ENCODE results near the gene ZMYND19.
"Not testable (repeated sequence)": the region's sequence is repeated elsewhere in the genome, so short reads cannot be mapped to it uniquely, and the experiment has no call there.

The ZMYND19 gene

DNA sequence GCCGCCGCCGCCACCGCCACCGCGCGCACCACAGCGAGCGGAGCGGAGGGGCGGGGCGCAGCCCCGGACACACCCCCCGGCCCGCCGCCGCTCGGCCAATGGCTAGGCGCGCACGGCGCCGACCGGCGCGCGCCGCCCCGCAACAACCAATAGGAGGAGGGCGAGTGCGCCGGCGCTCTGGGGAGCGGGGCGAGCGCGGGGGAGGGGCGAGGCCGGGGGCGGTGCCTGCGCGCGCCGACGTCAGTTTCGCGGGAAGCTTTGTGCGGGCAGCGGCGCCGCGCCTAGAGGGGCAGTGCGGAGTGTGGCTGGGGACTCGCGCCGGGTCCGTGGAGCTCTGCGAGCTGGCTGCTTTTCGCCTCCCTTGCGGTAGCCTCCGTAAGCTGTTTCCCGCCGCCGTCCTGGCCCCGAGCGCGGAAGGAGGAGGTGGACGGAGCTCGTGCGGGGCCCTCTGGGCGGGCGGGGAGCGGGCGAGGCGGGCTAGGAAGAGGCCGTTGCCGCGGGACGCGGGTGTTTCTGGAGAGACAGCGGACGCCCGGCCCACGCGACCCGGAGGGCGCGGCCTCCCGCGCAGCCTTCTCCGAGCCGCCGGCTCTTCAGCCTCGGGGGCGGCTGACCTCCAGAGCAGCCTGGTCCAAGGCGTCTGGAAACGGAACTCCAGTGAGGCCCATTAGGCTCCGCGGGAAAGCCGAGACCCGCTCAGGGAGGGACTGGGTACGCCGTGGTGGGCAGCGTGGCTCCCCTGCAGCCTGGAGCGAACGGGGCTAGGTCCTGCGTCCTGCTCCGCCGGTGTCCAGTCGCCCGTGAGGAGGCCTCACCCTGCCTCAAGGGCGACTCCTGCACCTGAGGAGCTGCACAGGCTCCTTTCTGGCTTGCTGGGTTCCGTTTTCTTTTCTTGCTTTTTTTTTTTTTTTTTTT lies at the start of gene ZMYND19:
ZMYND19 (minus strand) TSS at position 44 of the 915 bp plus-strand sequence. CDS start 249 bp downstream, outside the sequence.
- DNase-seq, result peak; percentile 91

DNA sequence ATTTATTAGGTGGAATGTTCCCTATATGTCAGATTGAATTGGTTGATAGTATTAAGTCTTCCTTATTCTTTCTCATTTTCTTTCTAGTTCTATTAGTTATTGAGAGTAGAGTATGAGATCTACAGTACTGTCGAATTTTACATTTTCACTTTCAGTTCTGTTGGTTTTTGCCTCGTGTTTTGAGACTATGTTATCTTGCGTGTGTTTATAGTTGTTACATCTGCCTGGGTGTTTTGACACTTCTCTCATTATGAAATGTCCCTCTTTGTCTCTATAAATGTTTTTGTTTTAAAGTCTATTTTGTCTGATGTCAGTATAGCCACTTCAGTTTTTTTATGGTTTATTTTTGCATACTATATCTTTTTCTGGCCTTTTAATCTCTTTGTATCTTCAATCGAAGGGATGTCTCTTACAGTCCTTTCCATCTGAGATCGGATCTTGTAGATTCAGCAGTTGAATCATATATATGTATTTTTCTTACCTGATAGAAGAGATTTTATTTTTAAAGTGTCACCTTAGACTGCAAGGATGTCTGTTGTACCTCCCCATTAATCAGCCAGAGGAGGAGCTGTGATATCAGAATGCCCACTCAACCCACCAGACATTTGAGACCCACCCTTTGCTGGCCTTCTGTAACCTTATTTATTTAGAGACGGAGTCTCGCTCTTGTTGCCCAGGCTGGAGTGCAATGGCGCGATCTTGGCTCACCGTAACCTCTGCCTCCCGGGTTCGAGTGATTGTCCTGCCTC lies 49.2 kb upstream of the ZMYND19 start:
- peak; percentile 39 for DNase-seq

DNA sequence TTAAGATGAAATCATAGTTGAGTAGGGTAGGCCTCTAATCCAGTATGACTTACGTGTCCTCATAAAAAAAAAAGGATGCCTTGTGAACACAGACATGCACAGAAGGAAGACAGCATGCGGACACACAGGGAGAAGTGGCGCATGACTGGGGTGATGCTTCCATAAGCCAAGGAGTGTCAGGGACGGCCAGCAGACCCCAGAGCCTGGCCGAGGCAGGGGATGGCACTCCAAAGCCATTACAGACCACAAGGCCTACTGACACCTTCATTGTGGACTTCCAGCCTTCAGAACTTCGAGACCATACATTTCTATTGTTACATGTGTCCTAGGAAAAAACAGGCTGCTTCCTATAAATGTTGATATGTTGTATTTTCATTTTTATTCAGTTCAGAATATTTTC lies 48.4 kb upstream of the ZMYND19 start:
- no peak for DNase-seq

DNA sequence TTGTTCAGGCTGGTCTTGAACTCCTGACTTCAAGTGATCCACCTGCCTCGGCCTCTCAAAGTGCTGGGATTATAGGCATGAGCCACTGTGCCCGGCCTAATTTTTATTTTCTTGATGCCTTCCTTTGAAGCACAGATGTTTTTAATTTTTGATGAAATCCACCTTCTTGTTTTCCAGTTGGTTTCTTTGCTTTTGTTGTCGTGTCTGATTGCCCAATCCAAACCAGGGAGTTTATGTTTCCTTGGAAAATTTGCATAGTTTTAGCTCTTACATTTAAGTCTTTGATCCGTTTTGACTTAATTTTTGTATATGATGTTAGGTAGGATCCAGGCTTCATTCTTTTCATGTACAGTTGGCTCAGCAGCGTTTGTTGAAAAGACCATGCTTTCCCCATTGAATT lies 43.7 kb upstream of the ZMYND19 start:
- DNase-seq, result no peak

DNA sequence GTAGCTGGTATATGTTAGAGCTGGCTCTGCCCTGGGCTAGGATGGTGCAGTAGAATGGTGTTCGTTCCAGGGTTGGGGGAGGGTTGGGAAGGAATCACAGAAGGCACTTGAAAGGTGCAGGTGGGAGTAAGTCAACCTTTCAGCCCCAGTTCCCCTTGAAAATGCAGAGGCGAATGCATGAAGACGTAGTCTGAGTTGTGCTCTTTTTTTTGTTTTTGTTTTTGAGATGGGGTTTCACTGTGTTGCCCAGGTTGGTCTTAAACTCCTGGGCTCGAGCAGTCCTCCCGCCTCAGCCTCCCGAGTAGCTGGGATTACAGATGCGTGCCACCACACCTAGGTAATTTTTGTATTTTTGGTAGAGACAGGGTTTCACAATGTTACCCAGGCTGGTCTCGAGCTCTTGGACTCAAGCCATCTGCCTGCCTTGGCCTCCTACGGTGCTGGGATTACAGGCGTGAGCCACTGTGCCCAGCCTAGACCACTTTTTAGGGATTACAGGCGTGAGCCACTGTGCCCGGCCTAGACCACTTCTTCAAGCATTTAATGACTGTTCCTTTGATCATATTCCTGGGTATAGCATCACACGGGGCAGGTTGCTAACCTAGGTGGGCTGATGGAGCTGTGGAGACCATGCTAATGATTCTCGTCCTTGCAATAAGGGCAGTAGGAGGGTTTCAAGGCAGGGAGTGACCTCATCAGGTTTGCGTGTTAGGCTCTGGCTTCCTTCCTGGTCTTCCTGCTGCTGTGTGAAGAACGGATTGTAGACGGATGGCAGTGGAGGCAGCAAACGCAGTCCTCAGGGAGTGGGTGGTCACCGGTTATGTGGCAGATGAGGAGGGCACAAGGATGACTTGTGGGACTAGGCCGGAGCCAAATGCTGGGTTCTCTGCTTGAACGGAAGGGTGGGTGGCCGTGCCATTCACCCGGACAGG lies 42.2 kb upstream of the ZMYND19 start:
- no peak for DNase-seq

DNA sequence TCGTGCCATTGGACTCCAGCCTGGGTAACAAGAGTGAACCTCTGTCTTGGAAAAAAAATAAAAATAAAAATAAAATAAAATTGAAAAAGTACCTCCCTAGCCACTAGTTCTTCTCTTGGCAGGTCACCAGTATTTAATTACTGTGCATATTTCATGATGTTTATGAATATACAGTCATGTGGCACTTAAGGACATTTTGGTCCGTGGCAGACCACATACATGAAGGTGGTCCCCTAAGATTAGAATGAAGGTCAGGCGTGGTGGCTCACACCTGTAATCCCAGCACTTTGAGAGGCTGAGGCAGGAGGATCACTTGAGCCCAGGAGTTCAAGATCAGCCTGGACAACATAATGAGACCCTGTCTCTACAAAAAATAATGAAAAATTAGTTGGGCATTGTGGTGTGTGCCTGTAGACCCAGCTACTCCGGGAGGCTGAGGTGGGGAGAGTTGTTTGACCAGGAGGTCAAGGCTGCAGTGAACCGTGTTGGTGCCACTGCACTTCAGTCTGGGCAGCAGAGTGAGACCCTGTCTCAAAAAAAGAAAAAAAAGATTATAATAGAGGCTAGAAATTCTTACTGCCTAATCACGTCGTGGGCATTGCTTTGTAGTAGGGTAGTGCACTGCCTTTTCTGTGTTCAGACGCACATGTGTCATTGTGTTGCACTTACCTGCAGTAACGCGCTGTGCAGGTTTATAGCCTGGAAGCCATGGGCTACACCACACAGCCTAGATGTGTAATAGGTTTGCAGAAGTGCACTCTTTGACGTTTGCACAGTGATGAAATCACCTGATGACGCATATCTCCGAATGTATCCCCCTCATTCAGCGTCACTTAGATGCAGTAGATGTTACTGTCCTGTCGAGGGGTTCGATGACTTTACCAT lies 41.3 kb upstream of the ZMYND19 start:
- no peak for DNase-seq

DNA sequence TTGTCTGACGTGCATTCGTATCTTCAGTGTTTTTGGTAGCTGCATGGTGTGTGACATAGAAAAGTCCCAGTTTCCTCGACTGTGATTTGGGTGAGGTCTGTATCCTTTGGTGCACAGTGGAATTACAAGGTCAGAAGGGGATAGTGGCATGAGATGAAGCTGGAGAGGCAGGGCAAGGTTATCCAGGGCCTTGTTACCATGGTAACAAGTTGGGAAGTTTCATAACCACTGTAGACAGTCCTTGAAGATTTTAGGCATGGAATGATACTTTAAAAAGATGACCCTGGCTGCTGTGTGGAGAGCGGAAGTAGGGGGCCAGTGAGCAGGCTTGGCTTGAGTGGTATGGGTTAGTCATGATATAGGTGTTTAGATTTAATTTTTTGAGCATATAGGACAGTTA lies 40.4 kb upstream of the ZMYND19 start:
- DNase-seq, result no peak

DNA sequence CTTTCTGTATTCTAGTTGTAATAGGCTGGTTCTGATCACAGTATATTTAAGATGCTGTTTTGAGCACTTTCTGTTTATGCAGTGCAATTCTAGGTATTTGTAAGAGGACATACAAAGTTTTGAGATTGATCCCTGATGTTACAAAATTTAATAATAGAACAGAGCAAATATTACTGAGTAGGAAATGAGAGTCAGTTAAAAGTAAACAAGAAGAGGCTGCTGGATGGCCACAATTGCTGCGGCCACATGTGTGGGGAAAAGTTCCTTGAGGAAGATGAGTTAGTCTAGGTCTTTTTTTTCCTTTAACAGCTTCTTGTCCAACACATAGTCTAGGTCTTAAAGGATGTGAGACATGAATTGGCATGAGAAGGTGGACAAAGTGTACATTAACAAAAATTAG lies 39.8 kb upstream of the ZMYND19 start:
- DNase-seq, result no peak

DNA sequence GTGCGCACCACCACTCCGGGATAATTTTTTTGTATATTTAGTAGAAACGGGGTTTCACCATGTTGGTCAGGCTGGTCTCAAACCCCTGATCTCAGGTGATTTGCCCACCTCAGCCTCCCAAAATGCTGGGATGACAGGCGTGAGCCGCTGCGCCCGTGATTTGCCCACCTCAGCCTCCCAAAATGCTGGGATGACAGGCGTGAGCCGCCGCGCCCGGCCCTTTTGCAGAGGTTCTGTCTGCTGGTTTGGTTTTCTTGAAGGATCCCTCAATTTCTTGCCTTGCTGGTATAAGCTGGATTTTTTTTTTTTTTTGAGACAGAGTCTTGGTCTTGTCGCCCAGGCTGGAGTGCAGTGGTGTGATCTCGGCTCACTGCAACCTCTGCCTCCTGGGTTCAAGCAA lies 37.1 kb upstream of the ZMYND19 start:
- DNase-seq, result not testable (repeated sequence)

DNA sequence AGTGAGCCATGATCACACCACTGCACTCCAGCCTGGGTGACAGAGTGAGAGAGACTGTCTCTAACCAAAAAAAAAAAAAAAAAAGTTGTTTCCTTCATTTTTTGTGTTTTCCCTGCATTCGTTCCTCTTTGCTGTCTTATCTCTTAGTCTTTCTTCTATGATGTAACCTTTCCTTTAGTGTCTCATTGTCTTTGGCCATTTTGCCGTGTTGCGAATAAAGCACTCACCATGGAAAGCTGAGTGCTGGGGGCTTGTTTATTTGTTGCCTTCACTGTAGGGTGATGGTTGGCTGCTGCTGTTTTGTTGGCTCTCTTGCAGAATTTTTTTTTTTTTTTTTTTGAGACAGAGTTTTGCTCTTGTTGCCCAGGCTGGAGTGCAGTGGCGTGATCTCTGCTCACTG lies 36.2 kb upstream of the ZMYND19 start:
- DNase-seq, result no peak

DNA sequence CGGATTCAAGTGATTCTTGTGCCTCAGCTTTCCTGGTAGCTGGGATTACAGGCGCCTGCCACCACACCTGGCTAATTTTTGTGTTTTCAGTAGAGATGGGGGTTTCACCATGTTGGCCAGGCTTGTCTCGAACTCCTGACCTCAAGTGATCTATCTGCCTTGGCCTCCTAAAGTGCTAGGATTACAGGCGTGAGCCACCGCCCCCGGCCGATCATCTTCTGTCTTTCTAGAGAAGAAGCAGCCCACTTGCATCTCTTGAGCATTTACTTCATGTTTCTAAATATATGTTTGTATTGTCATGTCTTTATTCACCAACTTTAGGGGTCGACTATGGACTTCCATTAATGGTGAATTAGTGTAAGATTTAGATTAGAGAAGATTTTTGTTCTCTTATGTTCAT lies 31.9 kb upstream of the ZMYND19 start:
- not testable (repeated sequence) for DNase-seq

DNA sequence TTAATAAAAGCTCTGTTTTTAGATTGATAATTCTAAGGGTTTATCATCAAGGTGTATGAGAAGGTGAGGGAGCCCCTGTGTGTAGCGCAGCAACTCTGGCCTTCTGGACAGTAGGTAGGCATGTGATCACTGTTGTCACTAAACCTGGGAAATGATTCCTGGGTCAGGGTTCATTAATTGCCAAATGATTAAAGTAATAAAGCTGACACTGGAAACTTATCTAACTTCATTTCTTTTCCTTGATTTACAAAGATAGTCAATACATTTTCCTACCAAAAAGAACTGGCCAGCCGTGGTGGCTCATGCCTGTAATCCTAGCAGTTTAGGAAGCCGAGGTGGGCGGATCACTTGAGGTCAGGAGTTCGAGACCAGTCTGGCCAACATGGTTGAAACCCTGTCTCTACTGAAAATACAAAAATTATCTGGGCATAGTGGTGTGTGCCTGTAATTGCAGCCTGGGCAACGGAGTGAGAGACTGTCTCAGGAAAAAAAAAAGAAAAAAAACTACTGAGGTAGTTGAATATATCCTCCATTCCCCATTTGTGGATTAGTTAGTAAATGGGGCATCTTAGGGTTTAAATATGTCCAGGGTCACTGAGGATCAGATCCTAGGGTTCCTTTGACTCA lies 30.9 kb upstream of the ZMYND19 start:
- peak; percentile 41 for DNase-seq

DNA sequence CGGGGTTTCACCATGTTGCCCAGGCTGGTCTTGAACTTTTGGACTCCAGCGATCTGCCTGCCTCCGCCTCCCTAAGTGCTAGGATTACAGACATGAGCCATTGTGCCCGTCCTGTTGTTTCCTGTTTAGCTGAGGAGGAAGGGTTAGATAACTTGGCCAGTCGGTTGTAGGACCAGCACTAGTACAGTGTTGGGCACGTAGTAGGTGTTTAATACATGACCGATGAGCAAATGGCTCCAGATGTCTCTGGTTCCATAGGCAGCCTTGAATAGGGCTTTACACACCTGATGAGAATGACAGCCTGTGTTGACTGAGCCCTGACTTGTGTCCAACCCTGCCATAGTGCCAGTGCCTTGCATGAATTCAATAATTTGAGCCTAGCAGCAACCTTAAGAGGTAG lies 30.3 kb upstream of the ZMYND19 start:
- no peak for DNase-seq

DNA sequence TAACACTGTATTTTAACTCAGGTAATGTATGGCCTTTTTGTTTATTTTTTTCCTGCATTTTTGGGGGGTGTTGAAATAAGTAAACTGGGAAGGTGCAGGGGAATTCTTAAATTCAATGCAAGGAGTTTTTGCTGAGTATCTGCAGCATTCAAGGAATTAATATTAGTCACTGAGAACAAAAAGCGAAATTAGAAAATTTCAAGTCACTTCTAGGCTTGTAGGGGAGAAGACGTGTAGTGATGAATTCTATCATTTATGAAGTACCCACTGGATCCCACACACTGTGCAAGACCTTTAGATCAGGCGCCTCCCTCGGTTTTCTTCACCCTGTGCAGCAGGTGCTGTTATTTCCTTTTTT lies 29.7 kb upstream of the ZMYND19 start:
- no peak for DNase-seq

DNA sequence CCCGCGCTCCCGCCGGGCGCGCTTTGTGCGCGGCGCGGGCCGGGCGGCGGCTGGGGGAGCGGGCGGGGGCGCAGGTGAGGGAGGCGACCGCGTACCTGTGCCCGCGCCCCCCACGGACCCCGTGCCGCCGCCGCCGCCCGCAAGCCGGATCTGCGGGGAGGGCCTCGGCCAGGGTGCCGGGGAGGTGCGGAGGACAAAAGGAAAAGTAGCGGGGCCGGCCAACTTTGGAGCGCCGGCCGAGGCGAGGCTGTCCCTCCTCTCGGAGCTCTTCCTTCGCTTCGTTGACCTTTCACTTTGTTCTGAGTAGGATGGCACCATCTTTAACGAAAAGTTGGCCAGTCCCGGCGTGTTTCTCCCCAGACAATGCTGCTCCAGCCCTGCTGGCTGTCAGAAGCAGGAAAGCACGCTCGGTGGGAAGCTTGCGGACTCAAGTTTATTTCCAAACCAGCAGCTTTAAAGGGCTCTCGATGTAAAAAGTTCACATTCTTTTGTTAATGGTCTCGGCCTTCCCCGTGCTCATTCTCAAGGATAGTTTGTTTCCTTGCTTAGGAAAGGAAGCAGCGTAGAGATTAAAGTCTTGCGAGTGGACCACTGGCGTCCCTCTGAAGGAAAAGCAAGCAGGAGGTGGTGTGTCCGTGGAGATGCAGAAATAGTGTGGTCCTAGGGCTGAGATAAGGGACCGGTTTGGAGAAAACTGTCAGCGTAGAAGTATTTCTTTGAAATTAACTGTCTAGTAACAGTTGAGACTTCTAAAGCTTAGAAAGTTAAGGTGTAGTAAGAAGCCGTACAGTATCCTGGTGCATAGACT lies 29.1 kb upstream of the ZMYND19 start:
- DNase-seq, result peak; percentile 40

DNA sequence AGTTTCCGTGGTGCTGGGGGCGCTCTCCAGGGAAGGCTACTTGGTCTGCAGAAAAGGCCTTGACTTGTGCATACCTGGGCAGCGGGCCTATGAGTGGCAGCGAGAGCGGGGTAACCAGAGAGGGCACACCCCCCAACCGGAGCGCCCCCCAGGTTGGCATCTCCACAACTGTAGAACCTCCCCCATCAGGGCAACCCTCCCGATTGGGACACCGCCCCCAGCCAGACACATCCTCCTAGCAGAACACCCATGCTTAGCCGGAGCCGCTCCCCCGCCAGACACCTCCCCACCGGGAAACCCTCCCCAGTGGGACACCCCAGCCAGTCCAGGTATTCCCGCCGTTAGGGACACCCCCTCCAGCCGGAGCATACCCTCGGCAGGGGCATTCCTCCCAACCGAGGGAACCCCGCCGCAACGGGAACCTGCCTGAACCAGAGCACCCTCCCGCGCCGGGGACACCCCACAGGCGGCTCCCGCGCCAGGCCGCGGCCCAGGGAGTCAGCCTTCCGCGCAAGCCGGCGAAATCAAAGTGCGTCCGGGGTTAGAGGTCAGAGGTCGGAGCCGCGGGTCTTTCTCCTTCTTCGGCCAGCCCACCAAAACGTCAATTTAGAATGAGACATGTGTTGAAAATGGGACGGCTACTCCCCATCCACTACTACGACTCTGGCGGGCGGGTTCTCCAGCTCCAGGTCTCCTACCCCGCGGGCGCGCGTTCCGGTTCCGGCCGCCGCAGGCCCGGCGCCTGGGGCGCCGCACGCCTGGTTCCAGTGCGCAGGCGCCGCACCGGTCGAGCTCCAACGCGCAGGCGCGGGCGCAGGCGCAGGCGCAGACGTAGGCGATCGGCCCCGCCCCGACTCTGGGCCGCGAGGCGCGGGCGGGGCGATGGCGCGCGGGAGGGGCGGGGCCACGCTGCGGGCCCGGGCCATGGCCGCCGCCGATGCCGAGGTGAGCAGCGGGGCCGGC lies 28.1 kb upstream of the ZMYND19 start, which contains the start of gene EHMT1:
EHMT1 (plus strand) TSS at position 901 of the 963 bp plus-strand sequence; CDS start at position 925, 24 bp downstream.
- DNase-seq, result peak; percentile 91

DNA sequence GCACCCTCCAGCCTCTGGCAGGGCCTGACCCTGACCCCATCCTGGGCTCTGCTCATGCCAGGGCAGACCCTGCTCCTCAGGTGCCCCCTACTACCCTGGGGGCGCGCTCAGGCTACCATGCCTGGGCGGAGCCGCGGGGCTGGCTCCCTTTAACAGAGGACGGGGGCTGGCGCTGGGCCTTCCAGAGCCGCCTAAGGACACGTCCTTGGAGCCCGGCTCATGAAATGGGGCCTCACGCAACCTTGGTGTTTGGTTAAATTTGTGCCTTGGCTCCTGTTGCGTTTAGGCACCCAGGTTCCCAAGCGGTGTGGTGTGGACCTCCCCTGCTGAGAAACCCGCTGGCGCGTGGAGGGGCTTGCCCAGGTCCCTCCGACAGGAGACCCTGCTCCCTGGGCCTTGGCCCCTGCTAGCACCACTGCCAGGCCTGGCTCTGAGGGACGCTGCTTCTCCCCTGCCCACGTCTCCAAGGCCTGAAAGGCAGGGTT lies 25.1 kb upstream of the ZMYND19 start:
- DNase-seq, result no peak

DNA sequence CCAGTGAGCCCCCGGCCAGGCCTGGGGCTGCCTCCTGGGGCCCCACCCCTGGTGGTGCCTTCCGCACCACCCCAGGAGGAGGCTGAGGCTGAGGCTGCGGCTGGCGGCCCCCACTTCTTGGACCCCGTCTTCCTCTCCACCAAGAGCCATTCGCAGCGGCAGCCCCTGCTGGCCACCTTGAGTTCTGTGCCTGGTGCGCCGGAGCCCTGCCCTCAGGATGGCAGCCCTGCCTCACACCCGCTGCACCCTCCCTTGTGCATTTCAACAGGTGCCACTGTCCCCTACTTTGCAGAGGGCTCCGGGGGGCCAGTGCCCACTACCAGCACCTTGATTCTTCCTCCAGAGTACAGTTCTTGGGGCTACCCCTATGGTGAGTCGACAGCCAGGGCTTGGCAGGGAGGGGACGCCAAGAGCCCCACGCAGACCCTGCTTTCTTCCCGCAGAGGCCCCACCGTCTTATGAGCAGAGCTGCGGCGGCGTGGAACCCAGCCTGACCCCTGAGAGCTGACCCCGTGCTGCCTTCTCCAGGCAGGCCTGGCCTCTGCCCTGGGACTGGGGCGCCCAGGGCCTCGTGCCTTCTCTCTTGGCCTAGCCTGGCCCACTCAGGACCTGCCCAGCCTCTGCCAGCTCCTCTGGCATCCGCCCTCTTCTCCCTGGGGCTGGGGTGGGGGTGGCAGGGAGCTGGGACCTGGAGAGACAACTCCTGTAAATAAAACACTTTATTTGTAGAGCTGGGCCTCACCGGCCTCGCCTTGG lies 24.5 kb upstream of the ZMYND19 start:
- DNase-seq, result no peak
